Measurements from ENCODE around the gene TMCO4.

The TMCO4 gene

DNA sequence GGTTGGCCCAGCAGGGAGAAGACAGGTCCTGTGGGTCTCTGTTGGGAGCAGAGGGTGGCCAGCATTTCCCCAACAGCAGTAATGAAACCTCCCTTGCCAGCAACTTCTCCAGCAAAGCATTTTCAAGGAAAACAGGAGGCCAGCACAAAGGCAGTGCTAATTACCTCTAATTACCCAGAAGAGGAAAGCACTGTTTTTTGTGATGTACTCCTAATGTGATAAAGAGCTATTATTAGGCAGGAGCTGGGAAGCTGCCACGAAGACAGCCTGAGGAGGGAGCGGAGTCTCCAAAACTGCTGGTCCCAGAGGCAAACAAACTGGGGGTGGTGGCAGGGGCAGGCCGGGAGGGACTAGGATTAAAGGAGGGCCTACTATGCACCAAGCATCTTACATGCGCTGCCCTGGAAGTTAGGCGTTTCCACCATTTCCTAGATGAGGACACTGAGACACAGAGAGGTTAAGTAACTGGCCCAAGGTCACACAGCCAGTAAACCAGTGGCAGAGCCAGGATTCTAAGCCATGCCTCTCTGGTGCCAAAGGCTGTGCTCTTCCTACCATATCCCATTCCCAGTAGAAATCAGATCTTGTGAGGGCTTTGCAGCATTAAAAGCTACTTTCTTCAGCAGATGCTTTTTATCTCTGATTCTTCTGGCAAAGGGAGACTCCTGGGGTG lies 110.5 kb downstream of the TMCO4 start:
- Histone ChIP-seq H4K20me1 (ENCODE audit: insufficient read depth, low read length) (no peaks in the 10 kb centered on the region), H3K36me3 (replicated peaks; ENCODE audit: low read depth, low read length) (peaks cover 27% of the 10 kb centered on the region), H3K4me3 (ENCODE audit: low read length) (no peak overlapping the region), H2AFZ (ENCODE audit: low read depth, low read length) (no peak overlapping the region), H3K27ac (ENCODE audit: low read length) (no peak overlapping the region; the same call in 1 of the 2 replicates), H3K4me2 (ENCODE audit: low read length) (no peak overlapping the region), H3K79me2 (ENCODE audit: low read length) (no peaks in the 10 kb centered on the region), H3K27me3 (ENCODE audit: low read depth, low read length) (no peaks in the 10 kb centered on the region), H3K4me1 (ENCODE audit: low read length) (peaks cover 3% of the 10 kb centered on the region; the same call in 1 of the 2 replicates), H3K9me3 (ENCODE audit: insufficient read depth, low read length) (peaks cover 5% of the 10 kb centered on the region; the same call in 1 of the 2 replicates), H3K9ac (ENCODE audit: low read length) (no peak overlapping the region)
- TF ChIP-seq, protein P1, sequence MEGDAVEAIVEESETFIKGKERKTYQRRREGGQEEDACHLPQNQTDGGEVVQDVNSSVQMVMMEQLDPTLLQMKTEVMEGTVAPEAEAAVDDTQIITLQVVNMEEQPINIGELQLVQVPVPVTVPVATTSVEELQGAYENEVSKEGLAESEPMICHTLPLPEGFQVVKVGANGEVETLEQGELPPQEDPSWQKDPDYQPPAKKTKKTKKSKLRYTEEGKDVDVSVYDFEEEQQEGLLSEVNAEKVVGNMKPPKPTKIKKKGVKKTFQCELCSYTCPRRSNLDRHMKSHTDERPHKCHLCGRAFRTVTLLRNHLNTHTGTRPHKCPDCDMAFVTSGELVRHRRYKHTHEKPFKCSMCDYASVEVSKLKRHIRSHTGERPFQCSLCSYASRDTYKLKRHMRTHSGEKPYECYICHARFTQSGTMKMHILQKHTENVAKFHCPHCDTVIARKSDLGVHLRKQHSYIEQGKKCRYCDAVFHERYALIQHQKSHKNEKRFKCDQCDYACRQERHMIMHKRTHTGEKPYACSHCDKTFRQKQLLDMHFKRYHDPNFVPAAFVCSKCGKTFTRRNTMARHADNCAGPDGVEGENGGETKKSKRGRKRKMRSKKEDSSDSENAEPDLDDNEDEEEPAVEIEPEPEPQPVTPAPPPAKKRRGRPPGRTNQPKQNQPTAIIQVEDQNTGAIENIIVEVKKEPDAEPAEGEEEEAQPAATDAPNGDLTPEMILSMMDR (IDR thresholded peaks at IDR 0.05; ENCODE audit: low read depth, low read length) = no peak
- no peak for TF ChIP-seq EZH2phosphoT487 (IDR thresholded peaks at IDR 0.05; ENCODE audit: low read depth)

DNA sequence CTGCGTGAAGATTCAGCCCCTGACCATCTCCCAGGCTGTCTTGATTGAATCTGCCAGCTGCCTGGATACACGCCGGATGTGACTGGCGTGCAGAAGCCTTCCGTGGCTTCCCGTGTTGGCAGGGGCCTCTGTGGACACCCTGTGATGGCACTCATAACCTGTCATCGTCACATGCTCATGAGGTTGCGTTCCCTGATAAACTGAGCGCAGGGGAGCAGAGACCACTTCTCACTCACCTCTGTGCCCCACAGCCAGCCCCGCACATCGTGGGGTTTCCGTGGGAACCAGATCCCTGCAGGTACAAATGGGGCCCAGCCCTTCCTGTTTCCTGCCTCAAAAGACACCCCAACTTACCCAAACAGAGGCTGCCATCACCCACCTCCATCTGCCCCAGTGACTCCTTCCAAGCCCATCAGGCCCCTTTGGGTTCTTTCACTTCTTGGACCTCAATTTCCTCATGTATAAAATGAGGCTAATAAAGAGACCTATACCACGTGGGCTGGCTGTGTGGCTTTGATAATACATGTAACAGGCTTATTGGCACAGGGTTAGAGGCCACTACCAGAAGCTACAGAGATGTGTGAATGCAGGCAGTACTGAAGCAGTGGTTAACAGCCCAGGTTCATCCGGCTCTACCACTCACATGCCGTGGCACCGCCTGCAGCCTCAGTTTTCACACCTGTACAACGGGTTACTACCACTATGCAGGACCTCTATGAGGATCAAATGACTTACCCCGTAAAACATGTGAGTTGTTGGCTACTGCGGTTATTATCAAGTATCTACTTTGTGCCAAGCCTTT lies 111.5 kb downstream of the TMCO4 start:
- Histone ChIP-seq H3K79me2 (ENCODE audit: low read length) (no peaks in the 10 kb centered on the region), H3K4me1 (ENCODE audit: low read length) (peaks cover 3% of the 10 kb centered on the region; the same call in 1 of the 2 replicates), H4K20me1 (ENCODE audit: insufficient read depth, low read length) (no peaks in the 10 kb centered on the region), H3K4me2 (ENCODE audit: low read length) (no peak overlapping the region), H3K27me3 (ENCODE audit: low read depth, low read length) (no peaks in the 10 kb centered on the region), H3K9ac (ENCODE audit: low read length) (no peak overlapping the region), H3K9me3 (ENCODE audit: insufficient read depth, low read length) (peaks cover 5% of the 10 kb centered on the region; the same call in 1 of the 2 replicates), H2AFZ (ENCODE audit: low read depth, low read length) (no peak overlapping the region), H3K36me3 (replicated peaks; ENCODE audit: low read depth, low read length) (peaks cover 27% of the 10 kb centered on the region), H3K27ac (ENCODE audit: low read length) (no peak overlapping the region), H3K4me3 (ENCODE audit: low read length) (no peak overlapping the region)
- TF ChIP-seq EZH2phosphoT487 (IDR thresholded peaks at IDR 0.05; ENCODE audit: low read depth) = no peak
- TF ChIP-seq, protein P1 (IDR thresholded peaks at IDR 0.05; ENCODE audit: low read depth, low read length) = no peak

DNA sequence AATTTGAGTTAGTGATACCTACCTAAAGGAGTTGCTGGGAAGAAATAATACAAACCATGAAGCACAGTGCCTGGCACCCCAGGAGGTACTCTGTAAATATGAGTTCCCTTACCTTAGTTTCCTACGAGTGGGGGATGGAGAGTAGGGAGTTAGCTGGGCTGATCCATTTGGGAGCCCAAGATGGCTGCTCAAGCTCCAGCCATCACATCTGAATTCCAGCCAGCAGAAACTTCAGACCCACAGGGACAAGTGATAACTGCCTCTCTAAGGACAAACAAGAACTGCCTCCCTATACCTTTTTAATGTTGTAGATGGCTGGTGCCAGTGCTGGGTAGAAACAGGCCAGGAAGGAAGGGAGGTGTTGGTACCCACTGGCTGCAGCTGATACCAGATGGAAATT lies 112.3 kb downstream of the TMCO4 start:
- Histone ChIP-seq H3K36me3 (replicated peaks; ENCODE audit: low read depth, low read length) (peaks cover 27% of the 10 kb centered on the region), H2AFZ (ENCODE audit: low read depth, low read length) (no peak overlapping the region), H3K4me1 (ENCODE audit: low read length) (peaks cover 3% of the 10 kb centered on the region; the same call in 1 of the 2 replicates), H3K27me3 (ENCODE audit: low read depth, low read length) (no peaks in the 10 kb centered on the region), H3K9me3 (ENCODE audit: insufficient read depth, low read length) (peaks cover 5% of the 10 kb centered on the region; the same call in 1 of the 2 replicates), H3K79me2 (ENCODE audit: low read length) (no peaks in the 10 kb centered on the region), H3K4me3 (ENCODE audit: low read length) (no peak overlapping the region), H3K9ac (ENCODE audit: low read length) (no peak overlapping the region), H3K4me2 (ENCODE audit: low read length) (no peak overlapping the region), H4K20me1 (ENCODE audit: insufficient read depth, low read length) (no peaks in the 10 kb centered on the region), H3K27ac (ENCODE audit: low read length) (no peak overlapping the region)
- TF ChIP-seq EZH2phosphoT487 (IDR thresholded peaks at IDR 0.05; ENCODE audit: low read depth) = no peak
- TF ChIP-seq, protein P1 (IDR thresholded peaks at IDR 0.05; ENCODE audit: low read depth, low read length) = no peak

DNA sequence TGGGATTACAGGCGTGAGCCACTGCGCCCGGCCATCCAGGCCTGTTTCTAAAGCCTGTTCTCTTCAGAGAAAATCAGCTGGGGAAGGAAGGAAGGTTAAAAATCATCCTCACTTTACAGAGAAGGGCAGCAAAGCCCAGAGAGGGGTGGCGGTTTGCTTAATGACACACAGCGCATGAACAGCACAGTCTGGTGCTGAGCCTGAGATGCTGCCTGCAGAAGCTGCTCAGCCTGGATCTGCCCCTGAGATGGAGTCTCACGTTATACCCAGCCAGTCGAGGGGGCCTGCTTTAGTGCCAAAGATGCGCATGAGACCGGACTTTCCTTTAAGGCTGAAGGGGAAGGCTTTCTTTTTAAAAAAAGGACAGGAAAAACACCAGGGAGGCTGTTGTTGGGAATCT lies 113.7 kb downstream of the TMCO4 start:
- peaks cover 3% of the 10 kb centered on the region; the same call in 1 of the 2 replicates for H3K4me1 ChIP-seq (ENCODE audit: low read length)
- no peak overlapping the region for H3K4me3 ChIP-seq (ENCODE audit: low read length)
- H3K79me2 ChIP-seq (ENCODE audit: low read length) = no peaks in the 10 kb centered on the region
- no peaks in the 10 kb centered on the region for H3K27me3 ChIP-seq (ENCODE audit: low read depth, low read length)
- no peak overlapping the region for H3K9ac ChIP-seq (ENCODE audit: low read length)
- no peak for TF ChIP-seq EZH2phosphoT487 (IDR thresholded peaks at IDR 0.05; ENCODE audit: low read depth)
- TF ChIP-seq, protein P1 (IDR thresholded peaks at IDR 0.05; ENCODE audit: low read depth, low read length) = no peak
- H3K4me2 ChIP-seq (ENCODE audit: low read length) = no peak overlapping the region
- H4K20me1 ChIP-seq (ENCODE audit: insufficient read depth, low read length) = no peaks in the 10 kb centered on the region
- H3K9me3 ChIP-seq (ENCODE audit: insufficient read depth, low read length) = peaks cover 5% of the 10 kb centered on the region; the same call in 1 of the 2 replicates
- peaks cover 22% of the 10 kb centered on the region for H3K36me3 ChIP-seq (replicated peaks; ENCODE audit: low read depth, low read length)
- H2AFZ ChIP-seq (ENCODE audit: low read depth, low read length) = no peak overlapping the region
- H3K27ac ChIP-seq (ENCODE audit: low read length) = no peak overlapping the region
